GM18870 (cell line): ENCODE data around the gene MED12L.
"Not testable (repeated sequence)": the region's sequence is repeated elsewhere in the genome, so short reads cannot be mapped to it uniquely, and the experiment has no call there.

Experiments used
- ATAC-seq: cut with Tn5 transposase; IDR thresholded peaks from one replicate; pipeline ENCODE4 v1.9.1; 2021; ENCODE audit warnings: moderate library complexity; ENCODE audit not compliant: unreplicated experiment

Gene MED12L

DNA sequence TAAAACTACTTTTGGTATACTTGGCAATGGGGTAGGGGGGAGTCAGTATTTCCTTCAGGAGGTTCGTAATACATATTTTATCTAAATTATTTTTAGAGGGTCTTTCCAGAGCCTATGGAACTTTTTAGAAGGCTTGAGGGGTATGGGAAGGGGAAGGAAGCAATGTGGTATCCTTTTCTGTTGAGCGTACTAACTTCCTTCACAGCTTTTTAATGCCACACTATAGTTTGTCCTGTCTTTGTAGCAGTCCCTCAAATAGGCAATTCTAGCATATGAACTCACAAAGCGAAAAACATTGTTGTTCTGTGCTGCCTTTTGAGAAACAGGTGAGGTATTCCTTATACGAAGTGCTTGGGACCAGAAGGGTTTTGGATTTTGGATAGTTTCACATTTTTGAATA is 266.2 kb downstream of the MED12L start:
- no peak for ATAC-seq

GRCh38 chr3:151356794-151357462 is 271.5 kb downstream of the MED12L start:
- no peak for ATAC-seq

DNA sequence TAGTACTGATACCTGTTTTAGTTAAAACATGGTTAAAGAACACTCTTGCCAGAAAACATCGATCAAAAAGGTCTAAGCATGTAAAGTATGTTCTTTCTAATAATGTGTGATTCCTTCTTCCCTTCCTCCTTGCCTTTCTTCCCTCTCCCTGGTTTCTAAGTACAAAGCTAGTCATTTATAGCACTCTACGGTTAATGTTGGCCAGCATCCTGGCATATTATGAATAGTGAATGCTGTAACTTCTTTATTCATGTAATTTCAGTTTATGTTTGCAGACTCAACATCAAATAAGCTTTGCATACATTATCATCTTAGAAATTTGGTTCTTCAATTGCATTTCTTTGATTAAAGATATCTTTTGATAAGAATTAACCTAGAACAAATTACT is 272.0 kb downstream of the MED12L start:
- no peak for ATAC-seq

- no peak for ATAC-seq
These were observed 277.3 kb downstream of the MED12L start for GRCh38 chr3:151362751-151363174.

- ATAC-seq: no peak
These were observed 281.5 kb downstream of the MED12L start for GRCh38 chr3:151366993-151367392.

- no peak for ATAC-seq
These were observed 282.0 kb downstream of the MED12L start for GRCh38 chr3:151367448-151367847.

DNA sequence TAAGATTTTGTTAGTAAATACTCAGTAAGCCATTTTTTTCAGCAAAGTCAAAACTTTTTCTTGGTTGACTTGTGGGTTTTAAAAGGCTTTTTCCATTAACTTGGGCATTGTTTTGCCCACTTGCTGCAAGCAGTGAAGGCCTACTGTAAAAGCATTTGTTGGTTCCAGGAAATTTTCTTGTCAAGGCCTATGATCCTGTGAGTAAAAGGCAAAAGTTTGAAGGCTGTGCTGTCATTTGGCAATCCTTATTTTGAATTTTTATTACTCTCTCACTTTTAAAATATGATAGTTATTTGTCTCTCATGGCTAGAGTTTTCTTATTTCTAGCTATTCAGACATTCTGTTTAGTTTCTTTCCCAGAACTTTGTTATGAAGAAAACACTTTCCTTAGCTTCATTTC is 286.1 kb downstream of the MED12L start:
- ATAC-seq: no peak

GRCh38 chr3:151372063-151372820 is 286.8 kb downstream of the MED12L start:
- no peak for ATAC-seq

DNA sequence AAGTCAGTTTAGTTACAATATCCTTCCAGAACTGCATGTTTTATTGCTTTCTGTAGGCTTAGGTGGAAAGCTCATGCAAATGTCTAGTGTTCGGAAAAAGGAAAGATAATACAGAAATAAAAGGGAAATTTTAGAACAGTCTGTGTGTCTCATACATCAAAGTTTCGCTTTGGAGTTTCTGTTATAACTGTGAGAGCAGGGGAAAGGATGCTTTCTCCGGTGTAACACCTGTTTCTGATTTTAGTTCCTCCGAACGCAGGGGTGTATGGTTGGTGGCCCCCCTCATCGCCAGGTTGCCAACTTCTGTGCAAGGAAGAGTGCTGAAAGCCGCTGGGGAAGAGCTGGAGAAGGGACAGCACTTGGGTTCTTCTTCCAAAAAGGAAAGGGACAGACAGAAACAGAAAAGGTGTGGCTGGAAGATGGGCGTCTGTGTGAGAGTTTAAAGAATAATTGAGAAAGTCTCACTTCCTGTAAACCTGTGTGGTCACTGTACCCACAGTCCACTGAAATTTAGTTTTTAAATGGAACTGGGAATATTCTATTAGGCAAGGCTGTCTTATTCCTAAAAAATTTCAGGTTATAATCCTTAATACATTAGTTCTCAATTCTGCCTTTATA is 292.4 kb downstream of the MED12L start:
- ATAC-seq: peak; percentile 41

GRCh38 chr3:151379083-151379734 is 293.7 kb downstream of the MED12L start:
- no peak for ATAC-seq

DNA sequence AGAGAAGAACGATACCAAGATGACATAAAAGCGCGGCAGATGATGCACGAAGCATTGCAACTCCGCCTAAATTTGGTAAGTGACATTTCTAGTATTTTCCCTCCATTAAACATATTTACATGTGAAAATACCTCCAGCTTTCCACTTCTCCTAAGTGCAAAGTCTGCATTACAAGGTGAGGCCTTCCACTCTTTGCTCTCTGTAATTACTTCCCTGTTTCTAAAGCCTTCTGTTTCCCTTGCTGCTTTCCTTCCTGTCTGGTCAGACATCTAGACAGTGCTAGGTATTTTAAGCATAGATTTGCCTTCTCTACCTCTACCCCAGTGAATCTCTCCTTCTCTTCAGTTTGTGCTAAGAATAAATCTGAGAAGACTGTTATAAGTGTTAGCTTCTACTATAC is 297.2 kb downstream of the MED12L start:
- ATAC-seq: peak; percentile 23

DNA sequence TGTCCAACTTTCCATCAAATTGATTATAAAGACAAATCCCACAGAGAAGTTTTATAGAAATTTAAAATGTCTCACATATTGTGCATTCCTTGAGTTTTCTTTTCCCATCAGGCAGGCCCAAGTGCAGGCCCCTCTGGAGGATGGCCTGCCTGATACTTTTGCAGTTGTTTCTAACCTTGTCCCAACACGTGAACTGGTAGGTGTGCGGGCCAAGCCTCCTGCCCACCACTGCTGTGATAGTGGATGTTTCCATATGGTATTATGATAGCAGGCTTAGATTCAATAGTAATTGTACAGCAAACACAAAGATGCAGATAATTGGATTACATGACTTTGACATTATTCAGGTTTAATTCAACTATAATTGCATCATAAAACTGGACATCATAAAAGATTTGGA is 297.6 kb downstream of the MED12L start:
- no peak for ATAC-seq

- peak; percentile 47 for ATAC-seq
These were observed 298.5 kb downstream of the MED12L start for GRCh38 chr3:151383956-151384355.

- peak; percentile 40 for ATAC-seq
These were observed 299.3 kb downstream of the MED12L start, which contains the start of gene P2RY12 for GRCh38 chr3:151384741-151385174. Gene P2RY12, minus strand, starts transcription at chr3:151384753. Its CDS starts 45,908 bp downstream, at chr3:151338845.

- ATAC-seq: no peak
These were observed 300.6 kb downstream of the MED12L start for GRCh38 chr3:151386056-151386455.

DNA sequence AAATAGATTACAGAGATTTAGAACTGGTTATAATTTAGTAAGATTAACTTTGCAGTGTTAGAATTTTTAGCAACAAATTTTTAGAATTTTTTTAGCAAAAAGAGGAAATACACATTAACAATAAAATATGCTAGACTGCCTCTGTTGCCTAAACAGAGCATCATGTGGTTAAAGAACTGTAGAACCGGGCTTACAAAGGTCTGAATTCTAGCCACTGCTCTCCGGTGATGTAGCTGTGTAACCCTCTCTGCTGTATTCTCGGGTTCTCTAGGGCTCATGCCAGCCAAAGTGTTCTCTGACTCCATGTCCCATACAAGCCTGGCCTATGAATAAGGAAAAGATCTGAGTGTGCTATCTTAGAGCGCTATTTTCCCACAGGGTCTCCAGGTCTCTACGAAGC is 302.0 kb downstream of the MED12L start:
- no peak for ATAC-seq

DNA sequence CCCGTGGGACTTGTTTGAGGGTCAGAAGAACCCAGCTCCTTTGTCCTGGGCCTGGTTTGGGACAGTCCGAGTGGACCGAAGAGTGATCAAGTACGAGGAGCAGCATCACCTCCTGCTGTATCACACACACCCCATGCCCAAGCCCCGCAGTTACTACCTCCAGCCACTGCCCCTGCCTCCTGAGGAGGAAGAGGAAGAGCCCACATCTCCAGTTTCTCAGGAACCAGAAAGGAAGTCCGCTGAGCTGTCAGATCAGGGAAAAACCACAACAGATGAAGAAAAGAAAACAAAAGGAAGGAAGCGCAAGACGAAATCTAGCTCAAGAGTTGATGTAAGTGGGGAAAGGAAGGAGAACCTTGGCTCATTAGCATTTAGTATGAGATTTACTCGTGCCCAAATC is 302.4 kb downstream of the MED12L start:
- no peak for ATAC-seq

DNA sequence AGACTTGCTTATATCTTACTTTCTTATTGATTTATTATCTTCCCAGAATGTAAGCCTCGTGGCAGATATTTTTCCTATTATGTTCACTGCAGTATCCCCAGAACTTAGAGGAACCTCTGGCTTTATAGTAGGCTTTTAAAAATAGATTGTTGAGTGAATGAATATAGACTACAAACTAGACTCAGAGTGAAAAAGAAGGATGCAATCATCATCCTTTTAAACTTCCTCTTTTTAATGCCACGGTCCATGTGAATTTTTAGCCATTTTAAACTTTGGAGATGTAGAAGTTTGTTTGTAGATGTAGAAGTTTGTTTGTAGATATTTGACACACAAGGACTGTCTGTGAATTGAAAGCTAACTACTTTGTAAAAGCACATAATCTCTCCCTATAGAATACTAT is 306.3 kb downstream of the MED12L start:
- ATAC-seq: no peak

DNA sequence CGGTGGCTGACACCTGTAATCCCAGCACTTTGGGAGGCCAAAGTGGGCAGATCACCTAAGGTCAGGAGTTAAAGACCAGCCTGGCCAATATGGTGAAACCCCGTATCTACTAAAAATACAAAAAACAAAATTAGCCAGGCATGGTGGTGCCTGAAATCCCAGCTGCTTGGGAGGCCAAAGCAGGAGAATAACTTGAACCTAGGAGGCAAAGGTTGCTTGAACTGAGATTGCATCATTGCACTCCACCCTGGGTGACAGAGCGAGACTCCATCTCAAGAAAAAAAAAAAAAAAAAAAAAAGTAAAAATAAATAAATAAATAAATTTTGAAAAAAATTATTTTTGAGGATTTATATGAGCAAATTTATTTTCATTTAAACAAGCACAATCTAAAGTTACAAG is 306.7 kb downstream of the MED12L start:
- not testable (repeated sequence) for ATAC-seq

- ATAC-seq: no peak
These were observed 307.8 kb downstream of the MED12L start for GRCh38 chr3:151393146-151393830.

GRCh38 chr3:151393941-151394340 is 308.5 kb downstream of the MED12L start:
- no peak for ATAC-seq
